NCI-H1048 (cell line): ENCODE data around the gene FOXN1.
A peak's percentile ranks its signal among the peaks of the same experiment; 100 is the strongest.

Experiments used
- DNase-seq: peaks from one replicate; lab custom pipeline; 2025; lab: John Stamatoyannopoulos, UW

FOXN1 gene

GRCh38 chr17:28478712-28479615 lies 27.2 kb upstream of the FOXN1 start:
- DNase-seq = no peak

- DNase-seq = no peak
Measured at GRCh38 chr17:28480278-28480677, 25.9 kb upstream of the FOXN1 start.

GRCh38 chr17:28480799-28481571 lies 25.2 kb upstream of the FOXN1 start:
- DNase-seq = no peak

- DNase-seq = no peak
Measured at GRCh38 chr17:28482551-28483199, 23.5 kb upstream of the FOXN1 start.

- no peak for DNase-seq
Measured at GRCh38 chr17:28484296-28484695, 21.9 kb upstream of the FOXN1 start.

- no peak for DNase-seq
Measured at GRCh38 chr17:28485049-28485448, 21.1 kb upstream of the FOXN1 start.

- DNase-seq = no peak
Measured at GRCh38 chr17:28487881-28488532, 18.1 kb upstream of the FOXN1 start.

GRCh38 chr17:28488533-28489276 lies 17.4 kb upstream of the FOXN1 start:
- DNase-seq = no peak

GRCh38 chr17:28491286-28491685 lies 14.9 kb upstream of the FOXN1 start:
- no peak for DNase-seq

GRCh38 chr17:28491860-28492259 lies 14.3 kb upstream of the FOXN1 start:
- DNase-seq = no peak

GRCh38 chr17:28492352-28493310 lies 13.5 kb upstream of the FOXN1 start:
- no peak for DNase-seq

- no peak for DNase-seq
Measured at GRCh38 chr17:28493460-28493859, 12.7 kb upstream of the FOXN1 start.

GRCh38 chr17:28494445-28495188 lies 11.5 kb upstream of the FOXN1 start:
- peak; percentile 16 for DNase-seq

- DNase-seq = no peak
Measured at GRCh38 chr17:28495635-28496034, 10.5 kb upstream of the FOXN1 start.

GRCh38 chr17:28497931-28498330 lies 8.2 kb upstream of the FOXN1 start:
- DNase-seq = peak; percentile 34

- DNase-seq = no peak
Measured at GRCh38 chr17:28498652-28499363, 7.3 kb upstream of the FOXN1 start.

GRCh38 chr17:28499364-28499664 lies 6.8 kb upstream of the FOXN1 start:
- no peak for DNase-seq

GRCh38 chr17:28499684-28500357 lies 6.3 kb upstream of the FOXN1 start:
- DNase-seq = no peak
